SK-N-MC (cell line): Measurements from ENCODE around the gene AGPAT2.

Source experiments
- EZH2 ChIP-seq: fragments of 200-600 bp; sonication (generic); IDR thresholded peaks from one replicate; pipeline ENCODE4 v1.6.1; 2017; ENCODE audit warnings: antibody characterized with exemption
- FOXP2 ChIP-seq: optimal IDR thresholded peaks from 2 replicates; pipeline ENCODE3; 2011; ENCODE audit warnings: mild to moderate bottlenecking, moderate library complexity; ENCODE audit not compliant: insufficient read depth; ENCODE audit errors: extremely low read length, control extremely low read depth

- no peak for TF ChIP-seq FOXP2
- TF ChIP-seq EZH2 = no peak
Observed at GRCh38 chr9:136644343-136644592, 43.0 kb downstream of the AGPAT2 start.
